Activated CD8-positive, alpha-beta memory T cell treated with anti-CD3 and anti-CD28 coated beads, Interleukin-2, amount 50 U/mL, for 1 hour (primary cell): ENCODE measurements around the gene LUZP2.

Experiments used
- DNase-seq: peaks from one replicate; pipeline ENCODE4 v3.0.0-alpha.2; 2020; ENCODE audit errors: extremely low read depth

The LUZP2 gene

GRCh38 chr11:24634606-24635160, 137.8 kb downstream of the LUZP2 start:
- no peak for DNase-seq

DNA sequence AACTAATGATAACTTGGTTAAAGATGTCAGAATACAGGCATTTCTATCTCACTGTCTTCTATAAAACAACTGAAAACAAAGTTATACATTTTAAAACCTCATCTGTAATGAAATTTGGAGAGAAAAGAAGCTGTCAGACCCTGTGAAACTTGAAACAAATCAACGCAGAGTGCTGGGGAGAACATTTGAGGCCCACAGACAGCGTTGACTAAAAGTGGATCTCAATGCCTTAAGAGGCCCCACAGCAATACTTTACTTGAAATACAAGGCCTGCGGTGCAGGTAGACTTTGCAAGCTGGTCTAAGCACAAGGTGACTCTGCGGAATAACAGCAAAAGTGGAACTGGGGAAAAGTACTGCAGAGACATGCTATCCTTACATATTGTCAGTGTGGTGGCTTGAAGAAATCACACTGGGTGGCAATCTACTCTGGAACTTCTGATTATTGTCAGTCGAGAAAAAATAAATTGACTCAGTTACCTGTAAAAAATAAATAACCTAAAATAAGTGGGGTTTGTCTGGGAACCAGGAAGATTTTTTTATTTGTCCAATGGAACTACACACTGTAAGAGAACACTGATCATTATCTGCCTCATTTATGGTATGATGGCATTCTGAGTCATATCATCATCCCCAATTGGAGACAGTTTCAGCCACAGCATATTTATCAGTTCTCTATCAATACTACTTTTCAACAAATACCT, 138.9 kb downstream of the LUZP2 start:
- no peak for DNase-seq

- no peak for DNase-seq
These were observed 139.4 kb downstream of the LUZP2 start for GRCh38 chr11:24636291-24636629.

DNA sequence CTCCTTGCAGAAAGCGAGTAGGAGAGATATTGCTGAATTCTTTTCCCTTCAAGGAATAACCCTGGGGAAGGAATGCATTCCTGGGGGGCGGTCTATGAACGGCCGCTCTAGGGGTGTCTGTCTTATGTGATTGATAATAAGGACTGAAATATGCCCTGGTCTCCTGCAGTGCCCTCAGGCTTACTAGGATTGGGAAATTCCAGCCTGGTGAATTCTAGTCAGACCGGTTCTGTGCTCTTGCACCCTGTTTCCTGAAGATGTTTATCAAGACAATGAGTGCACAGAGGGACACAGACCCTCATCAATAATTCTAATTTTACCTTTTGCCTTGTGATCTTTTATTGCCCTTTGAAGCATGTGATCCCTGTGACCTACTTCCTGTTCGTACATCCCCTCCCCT, 140.7 kb downstream of the LUZP2 start:
- no peak for DNase-seq

DNA sequence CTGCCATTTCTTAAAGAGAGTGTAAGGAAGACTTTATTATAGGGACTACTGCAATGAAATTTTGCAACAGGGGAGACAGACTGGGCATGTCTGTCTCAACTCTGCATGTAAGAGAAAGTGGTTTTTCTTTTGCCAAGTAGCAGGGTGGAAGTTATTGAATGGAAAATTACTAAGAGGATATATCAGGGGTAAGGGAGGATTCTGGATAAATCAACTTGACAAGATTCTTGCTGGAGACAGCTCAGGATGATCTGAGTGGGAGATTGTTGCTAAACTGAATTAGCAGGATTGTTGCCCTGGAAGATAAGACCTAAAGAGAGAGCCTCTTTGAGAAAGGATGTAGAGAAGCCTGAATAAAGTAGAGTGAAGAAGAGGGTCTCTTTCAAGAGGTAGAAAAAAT, 145.8 kb downstream of the LUZP2 start:
- DNase-seq = no peak

DNA sequence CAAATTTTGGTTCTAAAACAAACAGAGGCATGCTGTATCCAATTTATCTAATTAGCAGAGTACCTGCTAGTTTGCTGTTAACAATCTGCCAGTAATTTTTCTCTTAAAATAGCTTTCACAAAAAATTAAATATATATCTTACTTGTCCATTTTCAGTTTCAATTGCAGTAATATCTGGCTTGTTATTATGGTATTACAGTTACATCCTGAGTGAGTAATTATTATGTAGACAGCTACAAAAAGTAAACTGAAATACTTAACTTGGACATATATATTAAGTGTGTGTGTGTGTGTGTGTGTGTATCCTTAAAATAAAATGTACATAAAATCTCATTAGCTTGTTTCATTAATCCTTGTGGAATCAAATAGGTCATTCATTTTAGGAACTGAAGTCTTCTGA, 148.7 kb downstream of the LUZP2 start:
- no peak for DNase-seq

DNA sequence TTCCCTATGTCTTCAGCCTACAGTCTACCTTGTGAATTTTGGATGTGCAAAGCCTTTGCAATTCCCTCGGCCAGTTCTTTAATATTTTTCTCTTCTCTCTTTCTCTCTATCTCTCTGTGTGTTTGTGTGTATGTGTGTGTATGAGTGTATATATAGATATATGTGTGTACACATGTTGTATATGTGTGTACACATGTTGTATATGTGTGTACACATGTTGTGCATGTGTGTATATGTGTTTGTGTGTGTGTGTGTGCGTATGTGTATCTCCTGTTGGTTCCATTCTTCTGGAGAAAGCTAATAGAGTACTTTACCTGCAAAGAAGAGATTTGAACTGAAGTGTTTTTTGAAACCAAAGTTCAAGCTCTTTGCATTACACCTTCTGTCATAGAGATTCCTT, 155.0 kb downstream of the LUZP2 start:
- no peak for DNase-seq

DNA sequence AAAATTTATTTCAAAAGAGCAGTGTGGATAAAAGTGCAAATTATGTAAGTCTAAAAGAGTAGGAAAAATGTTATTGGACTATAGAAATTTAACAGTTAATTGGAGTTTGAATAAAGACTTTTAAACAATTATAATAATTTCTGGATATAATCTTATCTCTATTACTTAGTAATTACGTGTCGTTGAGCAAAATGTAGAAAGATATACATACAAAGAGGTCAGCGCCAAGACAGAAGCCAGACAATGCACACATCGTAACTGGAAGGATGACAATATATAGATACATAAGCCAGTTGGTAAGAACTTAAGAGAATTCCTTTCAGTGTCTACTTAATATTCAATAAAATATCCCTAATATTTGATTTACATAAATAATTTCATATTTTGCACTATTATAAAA, 157.0 kb downstream of the LUZP2 start:
- DNase-seq = no peak

DNA sequence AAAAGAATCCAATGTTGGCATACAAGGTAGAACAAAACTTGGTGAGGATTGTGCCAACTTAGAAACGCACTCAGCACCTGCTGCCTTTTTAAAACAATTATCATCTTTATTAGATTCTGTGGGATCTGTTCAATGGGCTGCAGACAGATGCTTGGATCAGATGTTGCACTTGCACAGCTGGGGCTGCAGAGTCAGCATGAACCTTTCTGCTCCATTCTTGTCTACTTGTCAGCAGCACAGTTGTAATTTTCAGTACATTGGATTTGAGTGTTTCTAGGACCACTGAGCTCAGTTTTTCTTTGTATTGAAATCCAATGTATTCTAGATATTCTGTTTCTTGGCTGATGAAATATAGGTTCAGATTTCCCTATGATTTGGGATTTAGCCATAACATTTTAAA, 164.5 kb downstream of the LUZP2 start:
- no peak for DNase-seq

GRCh38 chr11:24664399-24664798, 167.5 kb downstream of the LUZP2 start:
- no peak for DNase-seq

DNA sequence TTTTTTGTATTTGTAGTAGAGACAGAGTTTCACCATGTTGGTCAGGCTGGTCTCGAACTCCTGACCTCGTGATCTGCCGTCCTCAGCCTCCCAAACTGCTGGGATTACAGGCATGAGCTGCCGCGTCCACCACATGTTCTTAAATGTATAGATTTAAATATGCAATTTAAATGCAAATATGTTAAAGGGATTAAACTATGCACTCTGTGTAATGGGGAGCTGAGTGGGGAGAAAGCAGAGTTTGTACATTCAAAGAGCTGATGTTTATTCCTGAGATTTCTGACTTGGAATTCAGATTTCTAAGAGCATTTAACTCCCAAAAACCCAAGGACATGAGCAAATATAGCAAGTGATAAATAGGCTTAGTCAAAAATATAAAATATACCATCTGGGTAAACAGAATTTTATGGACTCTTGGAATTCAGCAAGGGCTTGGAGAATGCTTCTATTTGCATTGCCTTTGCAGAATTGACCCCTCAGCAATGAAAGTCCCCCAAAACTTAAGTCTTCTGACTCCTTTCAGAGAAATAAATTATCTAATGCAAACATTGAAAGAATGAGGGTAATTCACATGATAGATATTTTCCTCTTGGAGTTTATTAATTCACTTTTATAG, 170.6 kb downstream of the LUZP2 start:
- no peak for DNase-seq

GRCh38 chr11:24678703-24679348, 182.0 kb downstream of the LUZP2 start:
- DNase-seq = no peak

- DNase-seq = no peak
These were observed 183.0 kb downstream of the LUZP2 start for GRCh38 chr11:24679821-24680351.

DNA sequence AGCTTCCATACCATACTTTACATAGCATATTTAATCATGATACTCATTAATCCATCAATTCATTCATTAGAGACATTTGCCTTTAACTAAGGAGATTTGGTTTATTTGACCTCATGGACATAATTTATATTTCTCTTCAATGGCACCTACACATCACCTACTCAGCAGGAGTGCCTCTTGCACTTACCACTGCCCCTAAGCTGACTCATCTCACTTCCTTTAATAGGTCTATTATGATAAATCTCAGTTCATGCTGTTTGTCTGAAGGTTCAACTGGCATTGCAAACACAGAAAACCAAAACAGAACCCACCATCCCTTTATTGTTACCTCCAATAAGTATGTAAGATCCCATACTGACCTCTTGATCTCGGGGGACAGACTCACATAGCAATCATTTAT, 186.7 kb downstream of the LUZP2 start:
- no peak for DNase-seq

GRCh38 chr11:24685821-24686220, 189.0 kb downstream of the LUZP2 start:
- DNase-seq = no peak

- DNase-seq = no peak
These were observed 190.8 kb downstream of the LUZP2 start for GRCh38 chr11:24687531-24688147.

DNA sequence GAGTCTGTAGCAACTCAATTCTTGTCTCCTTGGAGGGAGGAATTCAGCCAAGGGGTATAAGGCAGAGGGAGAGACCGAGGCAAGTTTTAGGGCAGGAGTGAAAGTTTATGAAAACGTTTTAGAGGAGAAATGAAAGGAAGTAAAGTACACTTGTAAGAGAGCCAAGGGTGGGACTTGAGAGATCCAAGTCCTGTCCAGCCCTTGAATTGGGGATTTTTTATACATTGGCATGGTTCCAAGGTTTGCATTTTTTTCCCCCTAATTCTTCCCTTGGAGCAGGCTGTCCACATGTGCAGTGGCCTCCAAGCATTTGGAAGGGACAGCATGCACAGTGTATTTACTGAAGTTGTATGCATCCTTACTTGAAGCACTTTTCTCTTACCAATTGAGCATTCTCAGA, 192.1 kb downstream of the LUZP2 start:
- no peak for DNase-seq

DNA sequence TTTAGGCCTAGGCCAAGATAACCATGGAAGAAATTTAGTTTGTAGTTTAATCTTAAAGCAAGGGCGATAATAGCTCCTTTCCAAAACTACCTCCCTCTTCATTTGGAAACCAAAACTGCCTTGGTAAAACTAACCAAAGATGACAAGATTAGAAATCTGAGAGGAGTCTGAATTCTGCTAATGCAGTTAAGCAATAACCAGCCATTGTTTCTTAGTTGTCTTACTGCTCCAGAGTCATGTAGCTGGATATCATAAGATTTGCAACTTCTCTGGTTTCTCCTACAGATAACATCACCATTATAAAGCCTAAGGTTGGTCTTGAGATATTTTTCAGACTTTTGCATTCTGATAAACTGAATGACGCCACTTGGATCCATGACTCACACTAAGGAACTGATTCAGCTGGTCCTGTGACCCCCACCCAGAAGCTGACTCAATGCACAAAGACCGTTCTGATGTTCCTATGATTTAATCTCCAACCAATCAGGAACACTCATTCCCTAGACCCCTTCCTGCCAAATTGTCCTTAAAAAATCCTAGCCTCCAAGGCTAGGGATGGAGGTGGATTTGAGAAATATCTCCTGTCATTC, 200.8 kb downstream of the LUZP2 start:
- DNase-seq = no peak

- DNase-seq = no peak
These were observed 207.9 kb downstream of the LUZP2 start for GRCh38 chr11:24704716-24705115.

- no peak for DNase-seq
These were observed 208.6 kb downstream of the LUZP2 start for GRCh38 chr11:24705474-24705873.

- DNase-seq = no peak
These were observed 211.8 kb downstream of the LUZP2 start for GRCh38 chr11:24708616-24709015.

DNA sequence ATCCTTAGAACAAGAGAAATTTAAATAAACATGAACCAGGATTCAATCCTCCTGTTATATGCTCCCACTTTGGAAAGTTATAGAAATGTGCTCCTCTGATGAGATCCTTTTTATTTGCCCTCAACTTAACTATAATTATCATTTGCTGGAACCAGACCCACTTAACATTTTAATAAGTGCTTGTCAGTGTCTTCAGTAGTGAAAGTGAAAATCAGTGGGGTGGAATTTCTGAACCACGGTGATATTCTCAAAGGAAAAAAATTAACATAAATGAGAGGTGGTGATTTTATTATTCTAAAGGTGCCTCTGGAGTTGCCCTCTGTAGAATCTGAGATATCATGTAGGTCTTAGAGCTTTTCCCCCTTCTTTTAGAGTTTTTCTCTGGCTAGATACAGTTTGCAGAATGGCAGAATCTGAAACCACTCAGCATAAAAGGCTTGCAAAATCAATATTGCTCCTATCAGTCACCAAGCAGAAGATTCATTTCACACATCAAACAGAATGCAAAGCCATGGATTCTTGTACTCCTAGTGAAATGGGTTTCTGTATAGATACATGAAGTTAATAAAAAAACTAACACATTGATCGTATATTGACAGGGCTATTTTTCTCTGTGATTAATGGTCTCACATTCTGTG, 213.2 kb downstream of the LUZP2 start:
- no peak for DNase-seq
